ENCODE data around the gene DIP2C. TPM values are rescaled to one million over a fixed set of nuclear protein-coding genes. Genes with fewer than 3 reads are reported as not detected.

DIP2C gene
- total RNA-seq, 3 donors from 2014 or later: 8.0 to 72.0 (median 8.5) TPM

DNA sequence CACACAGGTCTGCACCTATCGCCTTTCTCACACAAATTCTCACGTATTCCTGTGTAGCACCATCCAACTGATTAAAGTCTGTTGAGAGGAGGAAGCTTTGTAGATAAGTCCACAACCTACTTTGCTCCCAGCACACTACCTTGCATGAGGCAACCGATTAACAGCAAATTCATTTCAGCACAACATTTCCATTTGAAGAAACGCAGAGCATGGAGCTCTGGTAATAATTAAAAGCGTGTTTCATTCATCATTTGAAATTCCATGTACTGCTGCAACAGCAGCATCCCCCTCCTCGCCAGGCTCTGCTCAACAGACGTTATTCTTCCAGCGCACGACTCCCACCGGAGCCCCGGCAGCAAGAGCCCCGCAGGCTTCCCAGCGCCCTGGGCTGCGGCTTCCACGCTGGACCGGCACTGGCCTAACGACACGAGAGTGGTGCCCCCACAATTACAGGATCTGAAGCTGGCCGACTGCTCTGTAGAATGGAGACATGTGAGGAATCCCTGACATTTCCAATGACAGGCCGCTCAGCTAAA lies 118.8 kb downstream of the DIP2C start:
- H3K4me3 ChIP-seq: no peak overlapping the region
- DNase-seq (no peak), ATAC-seq (no peak)
- no peaks in the 10 kb centered on the region for H3K36me3 ChIP-seq (ENCODE audit: low read depth)
- intact Hi-C loops (cut with DNase I, micrococcal nuclease): no loop called here
- peaks cover 1% of the 10 kb centered on the region for H3K4me1 ChIP-seq (ENCODE audit: low read depth)
- H3K9me3 ChIP-seq: no peaks in the 10 kb centered on the region
- TF ChIP-seq, protein P1, sequence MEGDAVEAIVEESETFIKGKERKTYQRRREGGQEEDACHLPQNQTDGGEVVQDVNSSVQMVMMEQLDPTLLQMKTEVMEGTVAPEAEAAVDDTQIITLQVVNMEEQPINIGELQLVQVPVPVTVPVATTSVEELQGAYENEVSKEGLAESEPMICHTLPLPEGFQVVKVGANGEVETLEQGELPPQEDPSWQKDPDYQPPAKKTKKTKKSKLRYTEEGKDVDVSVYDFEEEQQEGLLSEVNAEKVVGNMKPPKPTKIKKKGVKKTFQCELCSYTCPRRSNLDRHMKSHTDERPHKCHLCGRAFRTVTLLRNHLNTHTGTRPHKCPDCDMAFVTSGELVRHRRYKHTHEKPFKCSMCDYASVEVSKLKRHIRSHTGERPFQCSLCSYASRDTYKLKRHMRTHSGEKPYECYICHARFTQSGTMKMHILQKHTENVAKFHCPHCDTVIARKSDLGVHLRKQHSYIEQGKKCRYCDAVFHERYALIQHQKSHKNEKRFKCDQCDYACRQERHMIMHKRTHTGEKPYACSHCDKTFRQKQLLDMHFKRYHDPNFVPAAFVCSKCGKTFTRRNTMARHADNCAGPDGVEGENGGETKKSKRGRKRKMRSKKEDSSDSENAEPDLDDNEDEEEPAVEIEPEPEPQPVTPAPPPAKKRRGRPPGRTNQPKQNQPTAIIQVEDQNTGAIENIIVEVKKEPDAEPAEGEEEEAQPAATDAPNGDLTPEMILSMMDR (IDR thresholded peaks at IDR 0.05): no peak

GRCh38 chr10:569961-570627 lies 119.4 kb downstream of the DIP2C start:
- TF ChIP-seq, protein P1 (IDR thresholded peaks at IDR 0.05): no peak
- H3K9me3 ChIP-seq: no peaks in the 10 kb centered on the region
- no peaks in the 10 kb centered on the region for H3K36me3 ChIP-seq (ENCODE audit: low read depth)
- intact Hi-C loops (cut with DNase I, micrococcal nuclease): no loop called here
- DNase-seq: no peak
- no peaks in the 10 kb centered on the region for H3K4me1 ChIP-seq (ENCODE audit: low read depth)
- H3K4me3 ChIP-seq: no peak overlapping the region
- no peak for ATAC-seq

DNA sequence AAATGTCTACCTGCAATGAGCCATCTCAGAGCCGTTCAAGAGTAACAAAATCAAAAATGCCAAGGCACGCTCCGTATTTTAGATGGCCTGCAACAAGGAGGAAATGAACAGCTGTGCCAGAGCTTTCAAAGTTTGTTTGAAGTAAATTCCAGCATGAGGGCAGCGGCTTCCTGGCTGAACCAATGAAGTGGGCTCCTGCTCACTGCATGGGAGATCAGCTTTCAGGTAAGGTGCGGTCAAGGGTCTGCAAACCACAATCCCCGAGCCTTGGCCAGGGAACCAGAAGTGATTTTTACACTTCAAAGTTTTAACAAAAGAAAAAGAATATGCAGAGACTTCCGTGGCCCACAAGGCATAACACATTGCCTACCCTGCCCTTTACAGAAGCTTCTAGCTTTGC lies 120.6 kb downstream of the DIP2C start:
- Histone ChIP-seq H3K4me3 (no peak overlapping the region), H3K9me3 (peaks cover 6% of the 10 kb centered on the region), H3K4me1 (ENCODE audit: low read depth) (no peaks in the 10 kb centered on the region), H3K36me3 (ENCODE audit: low read depth) (no peaks in the 10 kb centered on the region)
- no peak for ATAC-seq
- TF ChIP-seq, protein P1 (IDR thresholded peaks at IDR 0.05): no peak
- intact Hi-C loops (cut with DNase I, micrococcal nuclease): no loop called here
- no peak for DNase-seq

DNA sequence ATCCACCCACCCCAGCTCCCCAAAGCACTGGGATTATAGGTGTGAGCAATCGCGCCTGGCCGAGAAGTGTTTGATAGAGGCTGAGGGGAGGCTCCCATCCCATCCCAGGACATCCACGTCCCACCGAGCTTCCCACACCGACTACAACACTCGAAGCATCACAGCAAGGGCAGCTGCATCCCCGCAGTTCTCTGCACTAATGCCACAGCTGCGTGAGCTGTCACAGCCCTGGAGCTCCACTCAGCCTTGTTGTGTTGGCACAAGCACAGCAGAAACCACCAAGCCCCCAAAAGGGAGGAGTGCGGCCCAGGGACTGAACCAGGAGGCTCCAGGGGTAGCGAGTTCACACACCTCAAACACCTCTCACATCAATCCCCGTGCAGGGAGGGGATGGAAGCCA lies 121.6 kb downstream of the DIP2C start:
- no peaks in the 10 kb centered on the region for H3K36me3 ChIP-seq (ENCODE audit: low read depth)
- no peak for ATAC-seq

DNA sequence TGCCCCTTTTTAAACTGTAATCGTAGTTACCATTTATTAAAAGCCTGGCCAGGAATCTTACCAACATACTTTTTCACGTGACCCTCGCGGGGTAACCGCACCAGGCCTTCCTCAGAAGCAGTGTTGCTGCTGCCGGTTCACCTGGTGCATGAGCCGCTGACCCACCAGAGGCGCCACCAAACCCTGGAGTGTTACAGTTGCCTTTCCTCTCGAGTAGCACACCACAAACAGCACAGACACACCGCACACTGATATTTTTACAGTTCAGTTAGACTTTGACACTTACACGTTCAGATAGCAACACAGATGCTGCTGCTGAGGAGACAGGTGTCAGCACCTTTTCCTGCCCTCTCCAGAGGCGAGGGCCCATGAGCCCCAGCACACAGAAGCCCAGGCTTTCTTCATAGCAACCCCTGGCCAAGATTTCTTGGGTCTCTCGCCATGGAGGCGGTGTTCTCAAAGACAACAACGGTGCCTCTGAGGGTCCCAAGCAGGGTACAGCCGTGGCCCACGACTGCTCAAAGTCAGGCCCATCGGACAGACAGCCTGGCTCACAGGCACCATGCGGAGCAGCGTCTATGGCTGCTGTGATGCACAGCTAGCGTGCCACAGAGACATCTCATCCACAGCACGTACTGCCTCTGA lies 123.1 kb downstream of the DIP2C start:
- DNase-seq (no peak), ATAC-seq (no peak)
- TF ChIP-seq, protein P1 (IDR thresholded peaks at IDR 0.05): no peak
- H3K4me1 ChIP-seq (ENCODE audit: low read depth): no peaks in the 10 kb centered on the region
- intact Hi-C loops (cut with DNase I, micrococcal nuclease): no loop called here
- H3K36me3 ChIP-seq (ENCODE audit: low read depth): no peaks in the 10 kb centered on the region
- no peak overlapping the region for H3K4me3 ChIP-seq
- H3K9me3 ChIP-seq: peaks cover 7% of the 10 kb centered on the region

More for the DNA sequence above, 121.6 kb downstream of the DIP2C start:
- TF ChIP-seq, protein P1 (IDR thresholded peaks at IDR 0.05): no peak
- Histone ChIP-seq H3K9me3 (peaks cover 7% of the 10 kb centered on the region), H3K4me1 (ENCODE audit: low read depth) (no peaks in the 10 kb centered on the region), H3K4me3 (no peak overlapping the region)
- no peak for DNase-seq
- intact Hi-C loops (cut with DNase I, micrococcal nuclease): no loop called here

Measured in mucosa of descending colon (tissue), 3 donors.